SK-N-SH (cell line): ENCODE data around the gene HLA-DRB1. TPM values are rescaled to one million over a fixed set of nuclear protein-coding genes. Genes with fewer than 3 reads are reported as not detected.

Experiments
- CTCF ChIA-PET: fragments of 300-600, 350-600 bp; formaldehyde crosslinking; extraction: SDS; loops from one replicate; lab custom pipeline; 2021; lab: Yijun Ruan, JAX
- POLR2A ChIA-PET: fragments of 350-600 bp; sonication (Branson Sonifier 250); formaldehyde crosslinking; extraction: SDS; loops from one replicate; lab custom pipeline; 2020; ENCODE audit warnings: antibody characterized with exemption, inconsistent platforms; lab: Yijun Ruan, JAX
- DNase-seq: peaks from one replicate; pipeline ENCODE4 v3.0.0; 2012
- H2AFZ ChIP-seq: fragments of 200-600 bp; sonication (generic); 2 replicates; pipeline ENCODE4 v1.8.1; 2016; ENCODE audit warnings: antibody characterized with exemption, mild to moderate bottlenecking, low read depth
- H3F3A ChIP-seq: fragments of 200-600 bp; sonication (generic); replicated peaks from 2 replicates; pipeline ENCODE3; 2016; ENCODE audit warnings: antibody characterized with exemption, mild to moderate bottlenecking; ENCODE audit not compliant: insufficient read depth
- H3K27ac ChIP-seq, 2 experiments: fragments of 200-500 bp in 1 of 2; fragments of 200-600 bp in 1 of 2; sonication (Bioruptor generic) in 1 of 2; sonication (generic), shearing (Covaris generic) in 1 of 2; 2 replicates each; pipeline versions ENCODE4 v1.5.1 to v1.6.1; 2014 to 2016; ENCODE audit warnings: low read depth in 2 of 2, inconsistent platforms in 1 of 2, low read length in 1 of 2, mild to moderate bottlenecking in 1 of 2, mixed read lengths in 1 of 2
- H3K27me3 ChIP-seq: fragments of 200-600 bp; sonication (generic), shearing (Covaris generic); 2 replicates; pipeline ENCODE4 v1.6.1; 2016; ENCODE audit warnings: mixed run types; ENCODE audit not compliant: insufficient read depth
- H3K36me3 ChIP-seq, 2 experiments: fragments of 200-500 bp in 1 of 2; fragments of 200-600 bp in 1 of 2; sonication (Bioruptor generic) in 1 of 2; sonication (generic) in 1 of 2; replicated peaks in 1 of 2; 2 replicates each; pipeline versions ENCODE3 to v1.5.1; 2014 to 2016; ENCODE audit warnings: low read length in 1 of 2, mild to moderate bottlenecking in 1 of 2; ENCODE audit not compliant: insufficient read depth in 2 of 2, control insufficient read depth in 1 of 2
- H3K4me1 ChIP-seq, 2 experiments: fragments of 200-500 bp in 1 of 2; fragments of 200-600 bp in 1 of 2; sonication (Bioruptor generic) in 1 of 2; sonication (generic), shearing (Covaris generic) in 1 of 2; 2 replicates each; pipeline versions ENCODE4 v1.5.1 to v1.6.1; 2014 to 2016; ENCODE audit warnings: low read depth in 1 of 2, low read length in 1 of 2, mixed run types in 1 of 2; ENCODE audit not compliant: insufficient read depth in 2 of 2, control insufficient read depth in 1 of 2
- H3K4me2 ChIP-seq: fragments of 200-600 bp; sonication (generic), shearing (Covaris generic); 2 replicates; pipeline ENCODE4 v1.6.1; 2017; ENCODE audit warnings: mixed run types
- H3K4me3 ChIP-seq, 2 experiments: fragments of 200-500 bp in 1 of 2; fragments of 200-600 bp in 1 of 2; sonication (Bioruptor generic) in 1 of 2; sonication (generic), shearing (Covaris generic) in 1 of 2; 2 replicates each; pipeline versions ENCODE4 v1.5.1 to v1.8.1; 2014 to 2016; ENCODE audit warnings: low read depth in 2 of 2, inconsistent platforms in 1 of 2, low read length in 1 of 2, mild to moderate bottlenecking in 1 of 2, mixed read lengths in 1 of 2, moderate library complexity in 1 of 2
- H3K79me2 ChIP-seq: fragments of 200-600 bp; sonication (generic); 2 replicates; pipeline ENCODE4 v1.8.1; 2017; ENCODE audit warnings: mild to moderate bottlenecking; ENCODE audit not compliant: insufficient read depth
- H3K9ac ChIP-seq: fragments of 200-600 bp; sonication (generic); 2 replicates; pipeline ENCODE4 v1.6.1; 2017; ENCODE audit warnings: mixed run types
- H3K9me2 ChIP-seq: fragments of 200-600 bp; sonication (generic); 2 replicates; pipeline ENCODE4 v1.6.1; 2017; ENCODE audit warnings: mixed run types
- H3K9me3 ChIP-seq: fragments of 200-600 bp; sonication (generic); 2 replicates; pipeline ENCODE4 v1.6.1; 2017; ENCODE audit warnings: mixed run types, mild to moderate bottlenecking, moderate library complexity
- H4K20me1 ChIP-seq: fragments of 200-600 bp; sonication (generic); 2 replicates; pipeline ENCODE4 v1.6.1; 2017; ENCODE audit warnings: mild to moderate bottlenecking, mixed run types; ENCODE audit not compliant: insufficient read depth
- CHD2 ChIP-seq: fragments of 150-350 bp; IDR thresholded peaks from 2 replicates; pipeline ENCODE4 v1.6.1; 2018; ENCODE audit warnings: low read length; ENCODE audit not compliant: partially characterized antibody
- ELF1 ChIP-seq: IDR thresholded peaks from 2 replicates; pipeline ENCODE4 v1.4.0; 2012
- EP300 ChIP-seq, 2 experiments: IDR thresholded peaks; 2 replicates each; pipeline versions ENCODE4 v1.4.0 to v1.6.1; 2012; ENCODE audit warnings: borderline replicate concordance in 1 of 2, low read depth in 1 of 2, low read length in 1 of 2
- EZH2phosphoT487 ChIP-seq: fragments of 200-600 bp; sonication (generic); IDR thresholded peaks from 2 replicates; pipeline ENCODE4 v1.6.1; 2017; ENCODE audit warnings: low read depth, mixed run types, mild to moderate bottlenecking, antibody characterized with exemption, moderate library complexity, borderline replicate concordance
- FOSL2 ChIP-seq: IDR thresholded peaks from 2 replicates; pipeline ENCODE4 v1.4.0; 2012; ENCODE audit warnings: low read depth, mild to moderate bottlenecking, moderate library complexity, borderline replicate concordance
- FOXJ3 ChIP-seq: sonication (generic); formaldehyde crosslinking; IDR thresholded peaks from 2 replicates; pipeline ENCODE4 v1.5.1; 2020; ENCODE audit warnings: mild to moderate bottlenecking, missing genetic modification reagents
- FOXM1 ChIP-seq: IDR thresholded peaks from 2 replicates; pipeline ENCODE4 v1.4.0; 2012; ENCODE audit warnings: low read depth, mild to moderate bottlenecking
- GABPA ChIP-seq: IDR thresholded peaks from 2 replicates; pipeline ENCODE4 v1.4.0; 2012; ENCODE audit warnings: low read depth, mild to moderate bottlenecking
- GATA2 ChIP-seq: sonication (generic); formaldehyde crosslinking; IDR thresholded peaks from 2 replicates; pipeline ENCODE4 v1.5.0; 2020; ENCODE audit warnings: mild to moderate bottlenecking, missing genetic modification reagents
- IRF3 ChIP-seq: fragments of 150-350 bp; IDR thresholded peaks from 2 replicates; pipeline ENCODE4 v1.6.1; 2016; ENCODE audit warnings: mild to moderate bottlenecking, low read depth, low read length
- JUND ChIP-seq: IDR thresholded peaks from 2 replicates; pipeline ENCODE4 v1.4.0; 2012
- MAX ChIP-seq: IDR thresholded peaks from 2 replicates; pipeline ENCODE4 v1.4.0; 2012; ENCODE audit warnings: low read depth
- MEF2A ChIP-seq: IDR thresholded peaks from 2 replicates; pipeline ENCODE4 v1.4.0; 2012; ENCODE audit warnings: low read depth, borderline replicate concordance
- NFIC ChIP-seq: IDR thresholded peaks from 2 replicates; pipeline ENCODE4 v1.4.0; 2012; ENCODE audit warnings: borderline replicate concordance
- NRF1 ChIP-seq: IDR thresholded peaks from 2 replicates; pipeline ENCODE4 v1.6.1; 2012; ENCODE audit warnings: low read depth, mild to moderate bottlenecking, low read length
- PBX3 ChIP-seq: IDR thresholded peaks from 2 replicates; pipeline ENCODE4; 2012
- POLR2AphosphoS5 ChIP-seq: IDR thresholded peaks from 2 replicates; pipeline ENCODE4 v1.6.1; 2012; ENCODE audit warnings: low read depth, low read length
- RCOR1 ChIP-seq: fragments of 150-350 bp; IDR thresholded peaks from 2 replicates; pipeline ENCODE4 v1.6.1; 2017; ENCODE audit warnings: antibody characterized with exemption, low read length
- SIN3A ChIP-seq: IDR thresholded peaks from 2 replicates; pipeline ENCODE4 v1.6.1; 2012; ENCODE audit warnings: low read depth, mild to moderate bottlenecking, low read length, moderate library complexity, borderline replicate concordance
- SMC3 ChIP-seq: IDR thresholded peaks from 2 replicates; pipeline ENCODE4 v1.6.1; 2012; ENCODE audit warnings: low read depth, low read length, improper control_type of control experiment
- TAF1 ChIP-seq: IDR thresholded peaks from 2 replicates; pipeline ENCODE4 v1.6.1; 2012; ENCODE audit warnings: low read depth, mild to moderate bottlenecking, low read length, moderate library complexity, borderline replicate concordance
- TCF12 ChIP-seq: IDR thresholded peaks from 2 replicates; pipeline ENCODE4 v1.4.0; 2012
- USF1 ChIP-seq: IDR thresholded peaks from 2 replicates; pipeline ENCODE4 v1.4.0; 2012; ENCODE audit warnings: low read depth, borderline replicate concordance
- YY1 ChIP-seq: IDR thresholded peaks from 2 replicates; pipeline ENCODE4 v1.4.0; 2012; ENCODE audit warnings: low read depth, mild to moderate bottlenecking
- WGBS: methylation state at CpG from one replicate; pipeline ENCODE4 v1.1.6; 2017; ENCODE audit warnings: low lambda C conversion rate; 5-methylcytosine and 5-hydroxymethylcytosine counted together
- polyA plus RNA-seq, 3 experiments: library from polyadenylated mRNA; depleted of rRNA; stranded (reverse); fragments of >200 nt; gene quantifications; 2 replicates each; pipeline ENCODE4 v1.2.3, GENCODE V29; 2012

The HLA-DRB1 gene
- polyA plus RNA-seq, 1 of the 3 experiments (the other 2 are of a cell fraction): not detected

- no peak overlapping the region for H2AFZ ChIP-seq
- no peaks in the 10 kb centered on the region for H3F3A ChIP-seq
- no peaks in the 10 kb centered on the region for H3K9me3 ChIP-seq
- CTCF ChIA-PET: no interaction called here
- H3K79me2 ChIP-seq: no peaks in the 10 kb centered on the region
- no peak overlapping the region for H3K4me3 ChIP-seq
- H3K9me2 ChIP-seq: no peaks in the 10 kb centered on the region
- no peaks in the 10 kb centered on the region for H3K36me3 ChIP-seq
- DNase-seq: no peak
- no peaks in the 10 kb centered on the region for H3K4me1 ChIP-seq
- H3K9ac ChIP-seq: no peak overlapping the region
- no peak overlapping the region for H3K4me2 ChIP-seq
- H3K27me3 ChIP-seq: no peaks in the 10 kb centered on the region
- no peaks in the 10 kb centered on the region for H4K20me1 ChIP-seq
- no CpG with 5 or more reads among the region's 1 CpG for WGBS
- POLR2A ChIA-PET: no interaction called here
- H3K27ac ChIP-seq: no peak overlapping the region
- no peak for TF ChIP-seq RCOR1
- TF ChIP-seq POLR2AphosphoS5: no peak
- no peak for TF ChIP-seq MEF2A
- no peak for TF ChIP-seq YY1
- no peak for TF ChIP-seq FOSL2
- no peak for TF ChIP-seq PBX3
- no peak for TF ChIP-seq SIN3A
- no peak for TF ChIP-seq IRF3
- TF ChIP-seq USF1: no peak
- no peak for TF ChIP-seq FOXM1
- TF ChIP-seq EP300 (IDR thresholded peaks at IDR 0.05; ENCODE audit: borderline replicate concordance in 1 of 2, low read depth in 1 of 2, low read length in 1 of 2): no peak
- no peak for TF ChIP-seq CHD2
Measured at GRCh38 chr6:32565511-32565910, 24.1 kb downstream of the HLA-DRB1 start.

GRCh38 chr6:32562940-32563339 lies 26.7 kb downstream of the HLA-DRB1 start:
- no peaks in the 10 kb centered on the region for H3F3A ChIP-seq
- POLR2A ChIA-PET: no interaction called here

More at GRCh38 chr6:32562940-32563339, 26.7 kb downstream of the HLA-DRB1 start:
- TF ChIP-seq TCF12: no peak
- no peak for TF ChIP-seq FOSL2
- no peak for TF ChIP-seq CHD2
- TF ChIP-seq GATA2 (CRISPR knock-in tag): no peak
- no peak for TF ChIP-seq RCOR1
- no peak for TF ChIP-seq SMC3
- TF ChIP-seq NRF1: no peak
- no peak for TF ChIP-seq EZH2phosphoT487
- TF ChIP-seq NFIC: no peak
- no peak for TF ChIP-seq JUND
- no peak for TF ChIP-seq PBX3
- TF ChIP-seq TAF1: no peak
- no peak for TF ChIP-seq GABPA
- no peak for TF ChIP-seq MAX
- no peak for TF ChIP-seq ELF1
- no peak for TF ChIP-seq FOXJ3 (CRISPR knock-in tag)
- no peak for TF ChIP-seq EP300 (IDR thresholded peaks at IDR 0.05; ENCODE audit: borderline replicate concordance in 1 of 2, low read depth in 1 of 2, low read length in 1 of 2)
- no peak for TF ChIP-seq POLR2AphosphoS5
- no peak for TF ChIP-seq SIN3A
- Histone ChIP-seq H4K20me1 (no peaks in the 10 kb centered on the region), H3K9me3 (no peaks in the 10 kb centered on the region), H3K9ac (no peak overlapping the region), H2AFZ (no peak overlapping the region), H3K36me3 (no peaks in the 10 kb centered on the region), H3K4me2 (no peak overlapping the region), H3K79me2 (no peaks in the 10 kb centered on the region), H3K9me2 (no peaks in the 10 kb centered on the region), H3K4me3 (no peak overlapping the region), H3K4me1 (no peaks in the 10 kb centered on the region), H3K27ac (no peak overlapping the region), H3K27me3 (no peaks in the 10 kb centered on the region)
- no peak for DNase-seq
- no CpG with 5 or more reads among the region's 2 CpGs for WGBS
- CTCF ChIA-PET: no interaction called here
